Calu3 (cell line): ENCODE measurements around the gene PLXNB3. TPM values are rescaled to one million over a fixed set of nuclear protein-coding genes. Genes with fewer than 3 reads are reported as not detected.

Source experiments
- BruUV-seq: library from RNA; stranded (reverse); fragments of 400-500 nt; replicated peaks from 2 replicates; lab custom pipeline; 2021; lab: Mats Ljungman, UMichigan
- CTCF ChIA-PET: fragments of 300-600 bp; sonication (Branson Sonifier 250); formaldehyde crosslinking; loops from one replicate; lab custom pipeline; 2022; ENCODE audit warnings: antibody characterized with exemption; lab: Charles Lee
- DNase-seq: peaks from one replicate; pipeline ENCODE4 v3.0.0; 2022
- H3K27ac Mint-ChIP-seq: one replicate; pipeline ENCODE4 v1.8.0; 2022; ENCODE audit warnings: mixed read lengths; ENCODE audit not compliant: unreplicated experiment
- H3K27me3 Mint-ChIP-seq: one replicate; pipeline ENCODE4 v1.8.0; 2022; ENCODE audit warnings: mixed read lengths; ENCODE audit not compliant: unreplicated experiment
- H3K36me3 Mint-ChIP-seq: one replicate; pipeline ENCODE4 v1.8.0; 2022; ENCODE audit warnings: mild to moderate bottlenecking, moderate library complexity, mixed read lengths; ENCODE audit not compliant: insufficient read depth, unreplicated experiment
- H3K4me1 Mint-ChIP-seq: one replicate; pipeline ENCODE4 v1.8.0; 2022; ENCODE audit warnings: mild to moderate bottlenecking, low read depth, mixed read lengths; ENCODE audit not compliant: unreplicated experiment
- H3K4me3 Mint-ChIP-seq: one replicate; pipeline ENCODE4 v1.8.0; 2022; ENCODE audit warnings: mild to moderate bottlenecking, low read depth, moderate library complexity, mixed read lengths; ENCODE audit not compliant: unreplicated experiment
- H3K9me3 Mint-ChIP-seq: one replicate; pipeline ENCODE4 v1.8.0; 2022; ENCODE audit warnings: low read depth, mixed read lengths; ENCODE audit not compliant: unreplicated experiment
- intact Hi-C: fragments of 100-400 bp; cut with micrococcal nuclease; formaldehyde crosslinking; loops from one replicate; pipeline ENCODE4 v1.10.0; 2022; ENCODE audit not compliant: unreplicated experiment
- total RNA-seq: library from RNA; stranded (reverse); gene quantifications from 2 replicates; pipeline ENCODE4 v1.2.3, GENCODE V29; 2022
- TF ChIP-seq, protein P1 (sequence below): fragments of 200-600 bp; IDR thresholded peaks from one replicate; pipeline ENCODE4 v1.8.0; 2022; ENCODE audit warnings: antibody characterized with exemption; ENCODE audit not compliant: unreplicated experiment

The PLXNB3 gene
- total RNA-seq, 1 experiment from 2014 or later = 37.5 TPM

- no TSS peak for BruUV-seq
- Mint-ChIP-seq H3K4me3 (no peak overlapping the region), H3K4me1 (no peaks in the 10 kb centered on the region), H3K27ac (no peak overlapping the region), H3K27me3 (no peaks in the 10 kb centered on the region), H3K36me3 (peaks cover 3% of the 10 kb centered on the region), H3K9me3 (peaks cover 6% of the 10 kb centered on the region)
- intact Hi-C loops = no loop called here
- DNase-seq = no peak
- TF ChIP-seq, protein P1, sequence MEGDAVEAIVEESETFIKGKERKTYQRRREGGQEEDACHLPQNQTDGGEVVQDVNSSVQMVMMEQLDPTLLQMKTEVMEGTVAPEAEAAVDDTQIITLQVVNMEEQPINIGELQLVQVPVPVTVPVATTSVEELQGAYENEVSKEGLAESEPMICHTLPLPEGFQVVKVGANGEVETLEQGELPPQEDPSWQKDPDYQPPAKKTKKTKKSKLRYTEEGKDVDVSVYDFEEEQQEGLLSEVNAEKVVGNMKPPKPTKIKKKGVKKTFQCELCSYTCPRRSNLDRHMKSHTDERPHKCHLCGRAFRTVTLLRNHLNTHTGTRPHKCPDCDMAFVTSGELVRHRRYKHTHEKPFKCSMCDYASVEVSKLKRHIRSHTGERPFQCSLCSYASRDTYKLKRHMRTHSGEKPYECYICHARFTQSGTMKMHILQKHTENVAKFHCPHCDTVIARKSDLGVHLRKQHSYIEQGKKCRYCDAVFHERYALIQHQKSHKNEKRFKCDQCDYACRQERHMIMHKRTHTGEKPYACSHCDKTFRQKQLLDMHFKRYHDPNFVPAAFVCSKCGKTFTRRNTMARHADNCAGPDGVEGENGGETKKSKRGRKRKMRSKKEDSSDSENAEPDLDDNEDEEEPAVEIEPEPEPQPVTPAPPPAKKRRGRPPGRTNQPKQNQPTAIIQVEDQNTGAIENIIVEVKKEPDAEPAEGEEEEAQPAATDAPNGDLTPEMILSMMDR = no peak
- CTCF ChIA-PET = interaction anchor here (0.6 to 0.9 kb wide), 2 partner anchors 12 to 96 kb away, joined by 3 read pairs; partner anchors contain the start of gene BCAP31
Observed at GRCh38 chrX:153736071-153736820, 27.8 kb upstream of the PLXNB3 start.

GRCh38 chrX:153736871-153737441 lies 27.1 kb upstream of the PLXNB3 start:
- BruUV-seq = no TSS peak
- Mint-ChIP-seq H3K27ac (no peak overlapping the region), H3K4me3 (no peak overlapping the region), H3K27me3 (no peaks in the 10 kb centered on the region), H3K4me1 (no peaks in the 10 kb centered on the region), H3K36me3 (peaks cover 3% of the 10 kb centered on the region), H3K9me3 (no peaks in the 10 kb centered on the region)
- DNase-seq = no peak
- TF ChIP-seq, protein P1 = no peak
- intact Hi-C loops = no loop called here
- CTCF ChIA-PET = interaction anchor here (0.6 to 0.9 kb wide), 2 partner anchors 13 to 97 kb away, joined by 3 read pairs; partner anchors contain the start of gene BCAP31

GRCh38 chrX:153738056-153738605 lies 25.9 kb upstream of the PLXNB3 start:
- TF ChIP-seq, protein P1 = no peak
- Mint-ChIP-seq H3K36me3 (no peaks in the 10 kb centered on the region), H3K27me3 (no peaks in the 10 kb centered on the region), H3K4me1 (no peaks in the 10 kb centered on the region), H3K4me3 (no peak overlapping the region), H3K27ac (no peak overlapping the region), H3K9me3 (no peaks in the 10 kb centered on the region)
- CTCF ChIA-PET = no interaction called here
- DNase-seq = no peak
- intact Hi-C loops = no loop called here
- BruUV-seq = no TSS peak

- TF ChIP-seq, protein P1 = no peak
- BruUV-seq = no TSS peak
- no peaks in the 10 kb centered on the region for H3K36me3 Mint-ChIP-seq
- no peak overlapping the region for H3K4me3 Mint-ChIP-seq
- no peak overlapping the region for H3K27ac Mint-ChIP-seq
- CTCF ChIA-PET = no interaction called here
- H3K27me3 Mint-ChIP-seq = no peaks in the 10 kb centered on the region
- DNase-seq = no peak
- H3K9me3 Mint-ChIP-seq = no peaks in the 10 kb centered on the region
- intact Hi-C loops = no loop called here
- H3K4me1 Mint-ChIP-seq = no peaks in the 10 kb centered on the region
Observed at GRCh38 chrX:153739754-153740486, 24.1 kb upstream of the PLXNB3 start.
